ENCODE measurements around the gene TBX2. TPM values are rescaled to one million over a fixed set of nuclear protein-coding genes. Genes with fewer than 3 reads are reported as not detected.
"Not testable (repeated sequence)": the region's sequence is repeated elsewhere in the genome, so short reads cannot be mapped to it uniquely, and the experiment has no call there.

The TBX2 gene
- total RNA-seq, 2 donors from 2014 or later = 35.2 to 49.5 TPM

GRCh38 chr17:61448042-61448441, 48.4 kb downstream of the TBX2 start:
- no peak for ATAC-seq (ENCODE audit: insufficient number of reproducible peaks, low FRiP score, low read depth)
- DNase-seq (ENCODE audit: low spot score) = no peak
- H3K36me3 ChIP-seq = no peaks in the 10 kb centered on the region
- TF ChIP-seq CTCF (IDR thresholded peaks at IDR 0.05) = no peak
- no peak overlapping the region for H3K4me3 ChIP-seq
- no peaks in the 10 kb centered on the region for H3K9me3 ChIP-seq
- H3K27ac ChIP-seq = no peak overlapping the region
- peaks cover 9% of the 10 kb centered on the region for H3K27me3 ChIP-seq (replicated peaks; ENCODE audit: insufficient read depth)
- H3K4me1 ChIP-seq (ENCODE audit: control insufficient read depth in 1 of 2, low read depth in 2 of 2) = peaks cover 9 to 16% of the 10 kb centered on the region in 2 donors

GRCh38 chr17:61449140-61449539, 49.5 kb downstream of the TBX2 start:
- not testable (repeated sequence) for H3K9me3 ChIP-seq; DNase-seq (ENCODE audit: low spot score); ATAC-seq (ENCODE audit: insufficient number of reproducible peaks, low FRiP score, low read depth); H3K36me3 ChIP-seq; H3K4me3 ChIP-seq; H3K27ac ChIP-seq
- peaks cover 15% of the 10 kb centered on the region for H3K27me3 ChIP-seq (replicated peaks; ENCODE audit: insufficient read depth)
- H3K4me1 ChIP-seq (ENCODE audit: control insufficient read depth in 1 of 2, low read depth in 2 of 2) = peaks cover 9 to 16% of the 10 kb centered on the region in 2 donors

GRCh38 chr17:61449707-61450640, 50.3 kb downstream of the TBX2 start:
- Histone ChIP-seq H3K4me1 (ENCODE audit: control insufficient read depth in 1 of 2, low read depth in 2 of 2) (peaks cover 9 to 22% of the 10 kb centered on the region in 2 donors), H3K27me3 (replicated peaks; ENCODE audit: insufficient read depth) (peaks cover 23% of the 10 kb centered on the region), H3K27ac (no peak overlapping the region), H3K9me3 (no peaks in the 10 kb centered on the region), H3K36me3 (no peaks in the 10 kb centered on the region), H3K4me3 (no peak overlapping the region)
- no peak for TF ChIP-seq CTCF (IDR thresholded peaks at IDR 0.05)
- DNase-seq (ENCODE audit: low spot score) = no peak
- ATAC-seq (ENCODE audit: insufficient number of reproducible peaks, low FRiP score, low read depth) = no peak

GRCh38 chr17:61450641-61451537, 51.2 kb downstream of the TBX2 start:
- H3K9me3 ChIP-seq = no peaks in the 10 kb centered on the region
- H3K4me3 ChIP-seq = peak overlapping the region; percentile 68
- ATAC-seq (ENCODE audit: insufficient number of reproducible peaks, low FRiP score, low read depth) (no peak), DNase-seq (ENCODE audit: low spot score) (no peak)
- H3K27me3 ChIP-seq (replicated peaks; ENCODE audit: insufficient read depth) = peaks cover 29% of the 10 kb centered on the region
- H3K4me1 ChIP-seq (ENCODE audit: control insufficient read depth in 1 of 2, low read depth in 2 of 2) = peaks cover 9 to 22% of the 10 kb centered on the region in 2 donors
- H3K27ac ChIP-seq = no peak overlapping the region
- no peaks in the 10 kb centered on the region for H3K36me3 ChIP-seq
- TF ChIP-seq CTCF (IDR thresholded peaks at IDR 0.05) = no peak

GRCh38 chr17:61451538-61452300, 52.1 kb downstream of the TBX2 start:
- Histone ChIP-seq H3K27me3 (replicated peaks; ENCODE audit: insufficient read depth) (peaks cover 30% of the 10 kb centered on the region), H3K36me3 (no peaks in the 10 kb centered on the region), H3K9me3 (no peaks in the 10 kb centered on the region), H3K27ac (no peak overlapping the region), H3K4me3 (peak overlapping the region; percentile 68), H3K4me1 (ENCODE audit: control insufficient read depth in 1 of 2, low read depth in 2 of 2) (peaks cover 9 to 22% of the 10 kb centered on the region in 2 donors)
- DNase-seq (ENCODE audit: low spot score) = no peak
- ATAC-seq (ENCODE audit: insufficient number of reproducible peaks, low FRiP score, low read depth) = no peak
- TF ChIP-seq CTCF (IDR thresholded peaks at IDR 0.05) = no peak
